ENCODE measurements around the gene SIL1. TPM values are rescaled to one million over a fixed set of nuclear protein-coding genes. Genes with fewer than 3 reads are reported as not detected.

The SIL1 gene
- total and polyA plus RNA-seq, 2 donors (not counting 3 experiments of a cell fraction or from before 2014, with no cell fraction given) = 47.6 to 67.2 TPM

DNA sequence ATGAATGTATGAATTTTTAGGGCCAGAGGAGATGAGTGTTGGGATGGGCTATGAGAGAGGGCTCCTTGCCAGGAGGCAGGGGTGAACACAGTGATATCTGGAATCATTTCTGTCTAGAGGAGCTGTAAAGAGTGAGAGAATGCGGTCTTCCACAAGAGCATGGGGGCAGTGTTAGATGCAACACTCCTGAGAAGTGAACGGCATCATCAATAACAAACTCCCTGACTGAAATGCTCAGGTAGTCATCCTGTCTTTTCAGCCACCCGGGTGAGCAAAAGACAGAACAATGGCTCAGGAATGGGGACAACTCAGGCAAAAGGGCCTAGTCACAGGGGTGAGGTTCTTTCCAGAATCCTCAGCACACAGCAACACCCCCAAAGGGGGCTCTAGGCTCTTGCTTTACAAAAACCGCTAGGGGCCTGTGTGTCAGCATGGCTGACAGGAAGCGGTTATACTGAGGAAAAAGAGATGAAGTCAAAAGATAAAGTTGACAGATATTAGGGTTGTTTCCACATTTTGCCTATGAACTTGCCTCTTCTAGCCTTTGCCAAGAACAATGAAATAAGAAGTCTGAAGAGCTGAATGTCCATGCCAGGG, 218.4 kb downstream of the SIL1 start:
- BruUV-seq (replicated peaks) = no TSS peak
- CTCF ChIA-PET = interaction anchor here (0.6 kb wide), 1 partner anchor 156 kb away, joined by 4 read pairs; no protein-coding TSS in a partner anchor
- Histone ChIP-seq H3K4me3 (replicated peaks in 1 of 3; ENCODE audit: insufficient read depth in 1 of 3, low read depth in 1 of 3, low read length in 3 of 3) (no peak overlapping the region), H3K9me3 (replicated peaks; ENCODE audit: control insufficient read depth, insufficient read depth, low read length) (no peaks in the 10 kb centered on the region), H3K9ac (replicated peaks; ENCODE audit: extremely low read depth, insufficient read depth, low read length) (no peak overlapping the region), H4K20me1 (replicated peaks; ENCODE audit: control insufficient read depth, extremely low read depth, insufficient read depth, low read length) (no peaks in the 10 kb centered on the region), H3K27ac (ENCODE audit: insufficient read depth, low read depth, low read length) (no peak overlapping the region), H3K4me2 (ENCODE audit: insufficient read depth, low read length) (no peak overlapping the region), H3K27me3 (ENCODE audit: control insufficient read depth in 2 of 2, insufficient read depth in 2 of 2, low read length in 2 of 2) (no peaks in the 10 kb centered on the region), H3K4me1 (ENCODE audit: control insufficient read depth, extremely low read depth, insufficient read depth, low read length) (peaks cover 3% of the 10 kb centered on the region), H3K36me3 (ENCODE audit: control insufficient read depth in 2 of 2, extremely low read depth in 1 of 2, insufficient read depth in 2 of 2, low read length in 2 of 2) (no peaks in the 10 kb centered on the region), H3K9me1 (replicated peaks; ENCODE audit: control insufficient read depth, extremely low read depth, insufficient read depth, low read length) (no peaks in the 10 kb centered on the region), H3K79me2 (ENCODE audit: control insufficient read depth, insufficient read depth, low read length) (no peaks in the 10 kb centered on the region), H2AFZ (ENCODE audit: low read depth, low read length) (no peak overlapping the region)
- DNase-seq (ENCODE audit: low read depth, low spot score) (no peak), FAIRE-seq (no peak)
- TF ChIP-seq JUN (IDR thresholded peaks at IDR 0.05; ENCODE audit: borderline replicate concordance, insufficient read depth, insufficient read length, low read depth) = no peak
- TF ChIP-seq, protein P1, sequence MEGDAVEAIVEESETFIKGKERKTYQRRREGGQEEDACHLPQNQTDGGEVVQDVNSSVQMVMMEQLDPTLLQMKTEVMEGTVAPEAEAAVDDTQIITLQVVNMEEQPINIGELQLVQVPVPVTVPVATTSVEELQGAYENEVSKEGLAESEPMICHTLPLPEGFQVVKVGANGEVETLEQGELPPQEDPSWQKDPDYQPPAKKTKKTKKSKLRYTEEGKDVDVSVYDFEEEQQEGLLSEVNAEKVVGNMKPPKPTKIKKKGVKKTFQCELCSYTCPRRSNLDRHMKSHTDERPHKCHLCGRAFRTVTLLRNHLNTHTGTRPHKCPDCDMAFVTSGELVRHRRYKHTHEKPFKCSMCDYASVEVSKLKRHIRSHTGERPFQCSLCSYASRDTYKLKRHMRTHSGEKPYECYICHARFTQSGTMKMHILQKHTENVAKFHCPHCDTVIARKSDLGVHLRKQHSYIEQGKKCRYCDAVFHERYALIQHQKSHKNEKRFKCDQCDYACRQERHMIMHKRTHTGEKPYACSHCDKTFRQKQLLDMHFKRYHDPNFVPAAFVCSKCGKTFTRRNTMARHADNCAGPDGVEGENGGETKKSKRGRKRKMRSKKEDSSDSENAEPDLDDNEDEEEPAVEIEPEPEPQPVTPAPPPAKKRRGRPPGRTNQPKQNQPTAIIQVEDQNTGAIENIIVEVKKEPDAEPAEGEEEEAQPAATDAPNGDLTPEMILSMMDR (IDR thresholded peaks at IDR 0.05; ENCODE audit: extremely low read depth in 1 of 2, insufficient read depth in 1 of 2, low read depth in 1 of 2, low read length in 2 of 2) = no peak
- TF ChIP-seq MAX (IDR thresholded peaks at IDR 0.05; ENCODE audit: insufficient read depth, insufficient read length) = no peak
- no peak for TF ChIP-seq POLR2A (IDR thresholded peaks at IDR 0.05; ENCODE audit: low read depth, low read length)
- no peak for TF ChIP-seq GATA2 (IDR thresholded peaks at IDR 0.05; ENCODE audit: insufficient read depth, insufficient read length, low read depth, low read length)
- TF ChIP-seq FOS (IDR thresholded peaks at IDR 0.05; ENCODE audit: borderline replicate concordance, insufficient read depth, low read length) = no peak
- no peak for TF ChIP-seq EZH2 (IDR thresholded peaks at IDR 0.05; ENCODE audit: borderline replicate concordance, low read depth, low read length, severe bottlenecking)
- no peak for TF ChIP-seq MYC (IDR thresholded peaks at IDR 0.05; ENCODE audit: low read depth, low read length)
- TF ChIP-seq POLR2AphosphoS5 (IDR thresholded peaks at IDR 0.05; ENCODE audit: insufficient read depth, low read depth, low read length) = no peak
- dilution Hi-C loops (cut with MboI; ENCODE audit: extremely low pct_ligation_motif_present, low sequenced_read_pairs) = no loop called here
- POLR2A ChIA-PET = no interaction called here
- intact Hi-C loops (cut with micrococcal nuclease) = no loop called here
